OCI-LY3 (cell line): Measurements from ENCODE around the gene MARCHF3.

Source experiments
- EZH2phosphoT487 ChIP-seq: fragments of 200-600 bp; shearing (Covaris generic); IDR thresholded peaks from 2 replicates; pipeline ENCODE4 v1.6.1; 2018; ENCODE audit warnings: antibody characterized with exemption, mixed run types, low read depth
- TF ChIP-seq, protein P1 (sequence below): fragments of 200-600, 300-600 bp; sonication (generic); IDR thresholded peaks from 2 replicates; pipeline ENCODE4 v1.5.1; 2014; ENCODE audit warnings: antibody characterized with exemption, low read length, low read depth

DNA sequence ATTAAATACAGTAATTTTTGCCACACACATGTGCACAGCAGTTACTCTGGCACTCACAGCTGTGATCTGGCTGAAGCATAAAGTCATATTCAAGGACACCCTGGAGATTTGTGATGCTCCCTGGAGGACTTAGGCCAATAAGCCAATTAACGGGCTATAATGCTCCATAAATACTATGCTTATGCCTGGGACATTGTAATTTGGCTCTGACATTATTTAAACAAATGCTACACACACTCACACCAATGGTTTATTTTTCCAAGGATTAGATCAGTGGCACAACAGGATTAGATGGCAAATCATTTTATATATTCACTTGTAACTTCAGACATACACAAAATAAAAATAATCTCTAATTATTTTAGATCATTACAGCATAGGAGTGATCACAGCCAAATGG lies 142.2 kb downstream of the MARCHF3 start:
- TF ChIP-seq, protein P1, sequence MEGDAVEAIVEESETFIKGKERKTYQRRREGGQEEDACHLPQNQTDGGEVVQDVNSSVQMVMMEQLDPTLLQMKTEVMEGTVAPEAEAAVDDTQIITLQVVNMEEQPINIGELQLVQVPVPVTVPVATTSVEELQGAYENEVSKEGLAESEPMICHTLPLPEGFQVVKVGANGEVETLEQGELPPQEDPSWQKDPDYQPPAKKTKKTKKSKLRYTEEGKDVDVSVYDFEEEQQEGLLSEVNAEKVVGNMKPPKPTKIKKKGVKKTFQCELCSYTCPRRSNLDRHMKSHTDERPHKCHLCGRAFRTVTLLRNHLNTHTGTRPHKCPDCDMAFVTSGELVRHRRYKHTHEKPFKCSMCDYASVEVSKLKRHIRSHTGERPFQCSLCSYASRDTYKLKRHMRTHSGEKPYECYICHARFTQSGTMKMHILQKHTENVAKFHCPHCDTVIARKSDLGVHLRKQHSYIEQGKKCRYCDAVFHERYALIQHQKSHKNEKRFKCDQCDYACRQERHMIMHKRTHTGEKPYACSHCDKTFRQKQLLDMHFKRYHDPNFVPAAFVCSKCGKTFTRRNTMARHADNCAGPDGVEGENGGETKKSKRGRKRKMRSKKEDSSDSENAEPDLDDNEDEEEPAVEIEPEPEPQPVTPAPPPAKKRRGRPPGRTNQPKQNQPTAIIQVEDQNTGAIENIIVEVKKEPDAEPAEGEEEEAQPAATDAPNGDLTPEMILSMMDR: no peak
- no peak for TF ChIP-seq EZH2phosphoT487
